ENCODE measurements around the gene RBM42.

Gene RBM42

GRCh38 chr19:35621708-35622107 lies 7.1 kb upstream of the RBM42 start:
- no peak for DNase-seq

GRCh38 chr19:35622750-35623149 lies 6.1 kb upstream of the RBM42 start:
- DNase-seq = no peak

- DNase-seq = no peak
These were observed 5.4 kb upstream of the RBM42 start for GRCh38 chr19:35623327-35624010.

- no peak for DNase-seq
These were observed 622 bp upstream of the RBM42 start for GRCh38 chr19:35628264-35628564.

- DNase-seq = no peak
These were observed 447 bp downstream of the RBM42 start for GRCh38 chr19:35629332-35629633.

GRCh38 chr19:35633727-35634440 lies 5.0 kb downstream of the RBM42 start:
- no peak for DNase-seq

GRCh38 chr19:35636651-35637050 lies 7.8 kb downstream of the RBM42 start:
- no peak for DNase-seq

GRCh38 chr19:35637165-35637564 lies 8.3 kb downstream of the RBM42 start:
- DNase-seq = no peak

- no peak for DNase-seq
These were observed 10.4 kb downstream of the RBM42 start for GRCh38 chr19:35639321-35639639.

GRCh38 chr19:35639863-35640262 lies 11.0 kb downstream of the RBM42 start:
- DNase-seq = no peak

GRCh38 chr19:35641515-35642151 lies 12.8 kb downstream of the RBM42 start, which contains the start of gene ETV2:
Gene ETV2, plus strand, starts transcription at chr19:35641745. Its CDS starts 716 bp downstream, at chr19:35642461.
- no peak for DNase-seq

GRCh38 chr19:35642312-35642711 lies 13.5 kb downstream of the RBM42 start:
- DNase-seq = no peak

GRCh38 chr19:35642798-35643254 lies 14.0 kb downstream of the RBM42 start:
- DNase-seq = no peak

GRCh38 chr19:35643255-35644205 lies 14.7 kb downstream of the RBM42 start:
- DNase-seq = no peak

GRCh38 chr19:35644206-35644986 lies 15.6 kb downstream of the RBM42 start:
- peak in 1 of 2 experiments; percentile 72 for DNase-seq

- peak in 1 of 2 experiments; percentile 4 for DNase-seq
These were observed 16.3 kb downstream of the RBM42 start for GRCh38 chr19:35644987-35645679.

- no peak for DNase-seq
These were observed 17.1 kb downstream of the RBM42 start for GRCh38 chr19:35645680-35646511.

- DNase-seq = peak; percentile 98
These were observed 19.5 kb downstream of the RBM42 start, which contains the start of gene COX6B1 for GRCh38 chr19:35648017-35648961. Gene COX6B1, plus strand, starts transcription at chr19:35648323. Its CDS starts 2,921 bp downstream, at chr19:35651244.

- DNase-seq = no peak
These were observed 21.7 kb downstream of the RBM42 start for GRCh38 chr19:35650581-35650980.

Measured in cerebellar nuclear complex (tissue), 1 donor.